Nucleus accumbens (tissue), 56 donors: Measurements from ENCODE around the gene TANC1.

Source experiments
- DNase-seq, 56 donors: peaks; one replicate each; lab custom pipeline; 2025; lab: John Stamatoyannopoulos, UW

Gene TANC1

DNA sequence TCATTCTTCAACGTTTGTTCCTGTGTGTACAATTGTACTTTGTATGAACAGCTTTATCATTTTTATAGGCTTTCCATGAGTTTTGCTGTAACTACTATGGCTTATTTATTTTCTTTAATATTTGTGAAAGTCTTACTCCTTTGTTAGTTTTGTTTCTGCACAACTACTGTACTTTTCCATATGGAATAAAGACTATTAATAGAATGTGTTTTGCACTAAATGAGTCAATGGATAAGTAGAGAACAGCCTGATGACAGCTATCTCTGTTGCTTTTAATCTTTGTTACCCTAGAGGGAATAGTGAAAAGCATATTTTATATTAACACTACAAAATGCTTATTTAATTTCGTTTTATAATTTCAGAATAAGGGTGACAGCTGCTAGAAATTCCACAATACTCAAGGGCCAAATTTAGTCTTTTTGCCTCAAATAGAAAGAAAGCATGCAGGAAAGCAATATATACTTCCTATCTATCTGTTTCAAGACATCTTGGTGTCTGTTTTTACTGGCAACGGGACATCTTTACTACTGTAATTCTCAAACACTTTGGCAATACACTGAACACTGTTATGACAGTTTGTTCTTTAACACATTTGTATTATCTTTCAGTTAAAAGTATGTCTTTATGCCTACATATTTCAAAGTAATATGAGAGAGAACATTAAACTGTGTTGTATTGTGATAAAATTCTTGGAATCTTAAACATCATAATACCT is 264.2 kb downstream of the TANC1 start:
- DNase-seq, result no peak

GRCh38 chr2:159234868-159235267 is 266.4 kb downstream of the TANC1 start:
- no peak for DNase-seq

GRCh38 chr2:159243529-159243928 is 275.1 kb downstream of the TANC1 start:
- DNase-seq, result no peak

DNA sequence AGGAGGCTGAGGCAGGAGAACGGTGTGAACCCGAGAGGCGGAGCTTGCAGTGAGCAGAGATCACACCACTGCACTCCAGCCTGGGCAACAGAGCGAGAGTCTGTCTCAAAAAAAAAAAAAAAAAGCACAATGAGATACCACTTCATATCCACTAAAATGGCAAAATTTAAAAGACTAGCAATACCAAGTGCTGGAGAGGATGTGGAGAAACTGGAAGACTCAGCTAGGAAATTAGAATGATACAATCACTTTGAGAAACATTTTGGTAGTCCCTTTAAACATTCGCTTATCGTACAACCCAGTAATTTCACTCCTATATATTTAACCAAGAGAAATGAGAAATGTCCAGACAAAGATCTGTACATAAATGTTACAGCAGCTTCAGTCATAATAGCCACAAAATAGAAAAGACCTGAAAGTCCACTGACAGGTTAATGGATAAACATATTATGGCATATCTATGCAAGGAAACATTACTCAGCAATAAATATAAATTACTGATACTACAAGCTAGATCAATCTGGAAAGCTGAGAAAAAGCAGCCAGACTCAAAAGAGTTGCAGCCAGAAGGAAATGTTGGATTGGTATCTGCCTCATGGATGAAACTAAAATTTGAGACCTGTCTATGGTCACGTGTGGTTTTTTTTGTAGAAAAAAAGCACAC is 278.0 kb downstream of the TANC1 start:
- no peak for DNase-seq

GRCh38 chr2:159249990-159250715 is 281.7 kb downstream of the TANC1 start:
- DNase-seq, result peak in 38 of 56 donors; percentile 5 to 67 (median 36)

GRCh38 chr2:159251296-159252173 is 283.1 kb downstream of the TANC1 start:
- DNase-seq, result no peak

- no peak for DNase-seq
Measured at GRCh38 chr2:159252905-159253304, 284.5 kb downstream of the TANC1 start.

GRCh38 chr2:159256159-159256558 is 287.7 kb downstream of the TANC1 start:
- no peak for DNase-seq

GRCh38 chr2:159262226-159262625 is 293.8 kb downstream of the TANC1 start:
- peak in 1 of 56 donors; percentile 1 for DNase-seq

DNA sequence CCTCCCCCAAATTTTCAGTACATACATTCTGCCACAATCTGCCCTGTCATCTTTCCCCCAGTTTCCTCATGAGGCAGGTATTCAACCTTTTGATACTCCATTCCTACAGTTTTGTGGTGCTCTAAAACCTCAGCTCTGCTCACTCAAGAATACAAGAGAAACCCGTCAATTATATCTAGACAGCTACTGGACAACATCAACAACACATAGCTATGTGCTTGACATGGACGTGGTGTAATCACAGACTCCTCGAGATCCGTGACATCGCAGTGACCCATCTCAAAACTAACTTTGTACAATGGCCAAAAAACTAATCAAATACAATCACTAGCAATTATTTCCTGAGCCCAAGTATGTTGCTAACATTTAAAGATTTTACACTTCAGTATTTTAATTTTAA is 294.5 kb downstream of the TANC1 start:
- DNase-seq, result no peak

- no peak for DNase-seq
Measured at GRCh38 chr2:159265171-159265576, 296.7 kb downstream of the TANC1 start.

- DNase-seq, result no peak
Measured at GRCh38 chr2:159266554-159266953, 298.1 kb downstream of the TANC1 start.

DNA sequence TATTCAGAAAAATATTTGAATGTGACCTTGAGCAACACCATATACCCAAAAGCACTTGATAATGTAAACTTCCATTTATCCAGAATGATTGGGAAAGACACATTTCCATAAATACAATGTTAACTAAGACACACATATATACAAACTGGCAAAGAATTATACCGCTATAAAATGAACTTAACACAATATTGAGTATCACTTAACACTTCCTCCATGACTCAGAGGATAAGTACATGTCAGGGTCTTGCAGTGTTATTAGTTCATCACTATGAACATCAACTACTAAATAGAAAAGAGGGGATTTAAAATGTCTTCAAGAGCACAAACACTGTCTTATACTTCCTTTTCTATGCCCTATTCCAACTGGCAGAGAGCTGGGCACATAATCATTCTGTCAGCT is 299.5 kb downstream of the TANC1 start:
- no peak for DNase-seq

GRCh38 chr2:159270744-159271379 is 302.4 kb downstream of the TANC1 start:
- DNase-seq, result no peak

DNA sequence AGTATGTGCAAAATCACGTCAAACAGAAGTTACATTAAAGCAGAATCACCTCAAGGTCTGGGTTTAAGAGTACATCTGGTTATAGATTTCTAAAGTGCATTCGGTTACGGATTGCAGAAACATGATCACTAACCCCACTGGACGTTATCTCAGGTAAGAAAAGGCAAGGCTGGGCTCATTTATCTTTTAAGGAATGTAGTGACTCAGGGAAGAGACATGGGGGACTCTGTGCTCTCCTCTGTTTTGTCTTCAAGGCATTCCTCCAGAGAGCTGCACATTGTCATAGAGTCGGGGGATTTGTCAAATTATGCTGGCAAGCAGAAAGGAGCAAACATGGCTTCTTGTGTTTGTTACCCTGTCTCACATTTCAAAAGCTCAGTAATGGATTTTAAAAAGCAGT is 303.7 kb downstream of the TANC1 start:
- DNase-seq, result no peak

DNA sequence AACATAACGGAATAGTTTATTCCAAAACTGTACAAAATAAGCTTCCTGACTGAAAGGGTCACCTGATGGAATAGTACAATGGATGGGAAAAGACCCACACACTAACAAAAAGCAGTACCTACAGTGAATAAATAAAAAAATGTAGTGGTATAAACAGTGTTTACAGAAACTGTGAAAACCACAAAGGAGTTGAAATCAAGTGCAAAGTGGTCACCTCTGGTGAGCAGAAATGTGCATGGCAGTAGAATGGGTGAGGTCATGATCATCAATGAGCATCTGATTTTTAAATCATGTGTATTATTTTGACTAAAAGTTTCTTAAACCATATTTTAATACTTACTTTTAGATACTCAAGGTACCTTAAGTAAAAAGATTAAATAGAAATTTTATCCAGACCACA is 306.7 kb downstream of the TANC1 start:
- no peak for DNase-seq

DNA sequence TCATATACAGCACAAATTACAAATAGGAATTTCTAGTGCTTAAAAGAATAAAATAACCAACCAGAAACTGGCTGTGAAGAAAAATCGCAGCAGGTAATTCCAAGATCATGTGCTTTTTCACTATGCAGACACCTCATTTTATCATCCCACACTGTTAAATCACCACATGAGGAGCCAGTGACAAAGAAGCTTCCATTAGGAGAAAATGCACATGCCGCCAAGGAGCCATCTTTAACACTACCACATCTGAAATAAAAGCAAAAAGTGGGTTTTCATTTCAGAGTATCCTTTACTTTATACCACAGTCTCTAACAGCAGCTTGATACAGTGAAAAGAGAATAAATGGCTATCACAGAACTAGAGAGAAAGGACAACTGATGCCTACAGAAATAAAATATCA is 311.3 kb downstream of the TANC1 start:
- DNase-seq, result no peak

GRCh38 chr2:159281002-159281401 is 312.6 kb downstream of the TANC1 start:
- DNase-seq, result no peak
